Glutamatergic neuron (in vitro differentiated cells): ENCODE results near the gene ZRANB2. TPM values are rescaled to one million over a fixed set of nuclear protein-coding genes. Genes with fewer than 3 reads are reported as not detected.

Experiments
- DNase-seq: peaks from one replicate; pipeline ENCODE4 v3.0.0; 2022
- H3K27ac Mint-ChIP-seq: one replicate; pipeline ENCODE4 v1.8.0; 2020; ENCODE audit warnings: mild to moderate bottlenecking, mixed read lengths, inconsistent platforms; ENCODE audit not compliant: unreplicated experiment
- H3K27me3 Mint-ChIP-seq: one replicate; pipeline ENCODE4 v1.8.0; 2020; ENCODE audit warnings: mild to moderate bottlenecking, moderate library complexity, mixed read lengths, inconsistent platforms; ENCODE audit not compliant: unreplicated experiment
- H3K36me3 Mint-ChIP-seq: one replicate; pipeline ENCODE4 v1.8.0; 2020; ENCODE audit warnings: mild to moderate bottlenecking, mixed read lengths, inconsistent platforms; ENCODE audit not compliant: unreplicated experiment
- H3K4me1 Mint-ChIP-seq: one replicate; pipeline ENCODE4 v1.8.0; 2020; ENCODE audit warnings: mild to moderate bottlenecking, low read depth, mixed read lengths, inconsistent platforms; ENCODE audit not compliant: unreplicated experiment
- H3K4me3 Mint-ChIP-seq: one replicate; pipeline ENCODE4 v1.8.0; 2020; ENCODE audit warnings: mild to moderate bottlenecking, mixed read lengths, inconsistent platforms; ENCODE audit not compliant: unreplicated experiment
- H3K9me3 Mint-ChIP-seq: one replicate; pipeline ENCODE4 v1.8.0; 2020; ENCODE audit warnings: mild to moderate bottlenecking, moderate library complexity, mixed read lengths, inconsistent platforms; ENCODE audit not compliant: unreplicated experiment
- long read RNA-seq: library from polyadenylated mRNA; unstranded; transcript quantifications from one replicate; pipeline ENCODE4 v2.0.0, GENCODE V29; 2020; ENCODE audit not compliant: unreplicated experiment
- total RNA-seq: library from RNA; stranded (reverse); fragmentation: NEBNext Ultra II Directional; extraction: Animal tissue kit (Norgen Biotek cat#: 25700); gene quantifications from one replicate; pipeline ENCODE4 v1.2.1, GENCODE V29; 2021; ENCODE audit not compliant: unreplicated experiment
- TF ChIP-seq, protein P1 (sequence below): fragments of 200-600 bp; sonication (generic); IDR thresholded peaks from one replicate; pipeline ENCODE4 v1.5.0; 2021; ENCODE audit not compliant: partially characterized antibody, unreplicated experiment

Gene ZRANB2, protein sequence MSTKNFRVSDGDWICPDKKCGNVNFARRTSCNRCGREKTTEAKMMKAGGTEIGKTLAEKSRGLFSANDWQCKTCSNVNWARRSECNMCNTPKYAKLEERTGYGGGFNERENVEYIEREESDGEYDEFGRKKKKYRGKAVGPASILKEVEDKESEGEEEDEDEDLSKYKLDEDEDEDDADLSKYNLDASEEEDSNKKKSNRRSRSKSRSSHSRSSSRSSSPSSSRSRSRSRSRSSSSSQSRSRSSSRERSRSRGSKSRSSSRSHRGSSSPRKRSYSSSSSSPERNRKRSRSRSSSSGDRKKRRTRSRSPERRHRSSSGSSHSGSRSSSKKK
- total RNA-seq, result 81.0 TPM
- long read RNA-seq, transcript ZRANB2-202 (10 exons, 3,078 nt), result minor isoform, 6 of 31 reads
- long read RNA-seq, transcript ZRANB2-201 (11 exons, 2,821 nt), result major isoform, 7 of 31 reads
- long read RNA-seq, partial matches to known transcripts, result 16 of 31 reads
- long read RNA-seq, other reads (novel, unspliced or antisense), result 2 of 31 reads

GRCh38 chr1:71080739-71081696, at the start of gene ZRANB2:
Gene ZRANB2, minus strand, starts transcription at chr1:71081035. Its CDS starts 40 bp downstream, at chr1:71080995.
- TF ChIP-seq, protein P1, sequence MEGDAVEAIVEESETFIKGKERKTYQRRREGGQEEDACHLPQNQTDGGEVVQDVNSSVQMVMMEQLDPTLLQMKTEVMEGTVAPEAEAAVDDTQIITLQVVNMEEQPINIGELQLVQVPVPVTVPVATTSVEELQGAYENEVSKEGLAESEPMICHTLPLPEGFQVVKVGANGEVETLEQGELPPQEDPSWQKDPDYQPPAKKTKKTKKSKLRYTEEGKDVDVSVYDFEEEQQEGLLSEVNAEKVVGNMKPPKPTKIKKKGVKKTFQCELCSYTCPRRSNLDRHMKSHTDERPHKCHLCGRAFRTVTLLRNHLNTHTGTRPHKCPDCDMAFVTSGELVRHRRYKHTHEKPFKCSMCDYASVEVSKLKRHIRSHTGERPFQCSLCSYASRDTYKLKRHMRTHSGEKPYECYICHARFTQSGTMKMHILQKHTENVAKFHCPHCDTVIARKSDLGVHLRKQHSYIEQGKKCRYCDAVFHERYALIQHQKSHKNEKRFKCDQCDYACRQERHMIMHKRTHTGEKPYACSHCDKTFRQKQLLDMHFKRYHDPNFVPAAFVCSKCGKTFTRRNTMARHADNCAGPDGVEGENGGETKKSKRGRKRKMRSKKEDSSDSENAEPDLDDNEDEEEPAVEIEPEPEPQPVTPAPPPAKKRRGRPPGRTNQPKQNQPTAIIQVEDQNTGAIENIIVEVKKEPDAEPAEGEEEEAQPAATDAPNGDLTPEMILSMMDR, result peak; percentile 50
- H3K27ac Mint-ChIP-seq, result peak within 1 kb of the TSS; percentile 90
- no peaks in the 10 kb centered on the region for H3K9me3 Mint-ChIP-seq
- peaks cover 5% of the 10 kb centered on the region for H3K27me3 Mint-ChIP-seq
- no peaks in the 10 kb centered on the region for H3K36me3 Mint-ChIP-seq
- peak; percentile 87 for DNase-seq
- H3K4me3 Mint-ChIP-seq, result peak within 1 kb of the TSS; percentile 90
- peaks cover 4% of the 10 kb centered on the region for H3K4me1 Mint-ChIP-seq

- H3K27ac Mint-ChIP-seq, result no peak overlapping the region
- TF ChIP-seq, protein P1, result no peak
- H3K9me3 Mint-ChIP-seq, result peaks cover 5% of the 10 kb centered on the region
- H3K36me3 Mint-ChIP-seq, result peaks cover 23% of the 10 kb centered on the region
- no peak for DNase-seq
- peaks cover 3% of the 10 kb centered on the region for H3K27me3 Mint-ChIP-seq
- no peak overlapping the region for H3K4me3 Mint-ChIP-seq
- H3K4me1 Mint-ChIP-seq, result no peaks in the 10 kb centered on the region
Measured at GRCh38 chr1:71128060-71128459, 47.2 kb upstream of the ZRANB2 start.

DNA sequence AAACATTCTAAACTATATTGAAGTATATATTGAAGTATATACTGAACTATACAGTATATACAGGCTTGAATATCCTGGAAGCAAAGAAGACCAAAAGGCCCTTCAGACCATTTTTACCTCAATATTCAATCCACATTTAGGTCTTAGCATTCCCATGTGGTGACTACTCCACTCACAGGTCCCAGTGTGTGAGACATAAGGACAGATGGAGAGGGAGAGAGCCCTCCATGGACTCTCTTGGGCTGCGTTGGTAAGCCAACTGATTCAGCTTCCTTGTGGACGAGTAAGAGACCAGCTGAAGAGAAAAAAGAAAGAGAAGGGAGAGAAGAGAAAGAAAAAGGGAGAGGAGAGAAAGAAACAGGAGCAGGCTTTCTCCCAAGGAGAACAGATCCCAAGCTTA, 37.3 kb upstream of the ZRANB2 start:
- H3K9me3 Mint-ChIP-seq, result peaks cover 3% of the 10 kb centered on the region
- H3K27ac Mint-ChIP-seq, result no peak overlapping the region
- H3K4me3 Mint-ChIP-seq, result no peak overlapping the region
- TF ChIP-seq, protein P1, result no peak
- H3K36me3 Mint-ChIP-seq, result peaks cover 2% of the 10 kb centered on the region
- H3K4me1 Mint-ChIP-seq, result no peaks in the 10 kb centered on the region
- H3K27me3 Mint-ChIP-seq, result peaks cover 1% of the 10 kb centered on the region
- DNase-seq, result no peak

DNA sequence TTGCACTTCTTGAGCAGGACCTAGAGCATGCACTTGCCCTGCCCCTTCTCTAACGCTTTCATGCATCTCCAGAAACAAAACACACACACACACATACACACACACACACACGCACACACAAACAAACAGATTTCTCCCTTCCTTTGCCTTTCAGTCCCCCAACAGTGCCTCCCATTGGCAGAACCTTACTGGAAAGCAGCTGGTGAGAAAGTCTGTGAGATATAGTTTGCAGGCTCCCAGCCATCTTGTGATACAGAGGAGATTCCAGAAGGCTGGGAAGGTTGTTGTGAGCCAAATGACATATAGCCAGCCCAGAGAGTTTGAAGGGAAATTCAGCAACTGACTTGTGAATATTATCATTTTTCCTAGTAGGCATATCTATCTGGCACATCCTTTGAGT, 35.9 kb upstream of the ZRANB2 start:
- Mint-ChIP-seq H3K27me3 (peaks cover 1% of the 10 kb centered on the region), H3K4me3 (no peak overlapping the region), H3K27ac (no peak overlapping the region), H3K36me3 (no peaks in the 10 kb centered on the region), H3K9me3 (no peaks in the 10 kb centered on the region), H3K4me1 (no peaks in the 10 kb centered on the region)
- no peak for DNase-seq
- TF ChIP-seq, protein P1, result no peak
